ENCODE measurements around the gene STK35.

Gene STK35

DNA sequence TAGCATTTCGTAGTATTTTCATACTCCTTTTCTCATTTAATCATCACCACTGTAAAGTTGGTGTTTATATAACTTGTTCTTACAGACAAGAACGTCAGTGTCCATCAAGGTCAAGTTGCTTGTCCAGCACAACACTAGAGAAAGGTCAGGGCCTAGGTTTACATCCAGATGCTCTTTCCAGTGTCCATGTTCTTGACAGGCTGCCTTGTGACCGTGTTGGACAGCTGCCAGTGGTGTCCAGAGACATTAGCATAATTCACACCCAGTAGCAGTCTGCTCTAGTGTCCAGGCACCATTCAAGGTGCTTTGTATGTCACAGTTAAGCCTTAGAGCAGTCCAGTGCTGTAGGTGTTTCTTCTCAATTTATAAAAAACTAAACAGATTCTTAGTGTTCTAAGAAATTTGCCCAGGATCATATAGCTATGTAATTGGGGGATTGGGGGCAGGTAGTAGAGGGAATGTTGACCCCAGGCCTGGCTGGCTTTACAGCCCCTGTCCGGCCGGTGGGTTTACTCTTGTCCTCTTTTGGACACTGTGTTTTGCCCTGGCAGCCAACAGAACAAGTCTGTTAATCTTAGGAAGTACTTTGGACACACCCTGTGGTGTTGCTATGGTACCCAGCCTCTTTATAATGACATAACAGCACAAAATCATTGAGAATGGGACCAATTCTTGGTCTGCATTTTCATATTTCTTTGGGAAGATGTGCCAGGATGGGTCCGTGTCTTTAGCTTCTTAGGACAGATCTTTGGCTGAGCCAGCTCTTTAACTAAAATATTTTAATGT lies 8.0 kb downstream of the STK35 start:
- H3K4me3 ChIP-seq (ENCODE audit: low read length), result no peak overlapping the region
- H3K36me3 ChIP-seq (ENCODE audit: insufficient read depth, low read length), result peaks cover 10% of the 10 kb centered on the region
- peaks cover 20% of the 10 kb centered on the region for H3K4me1 ChIP-seq (ENCODE audit: control insufficient read depth, insufficient read depth, low read length)
- no peaks in the 10 kb centered on the region for H3K27me3 ChIP-seq (ENCODE audit: control insufficient read depth, insufficient read depth, low read length)
- no peak overlapping the region for H3K9ac ChIP-seq (ENCODE audit: low read depth, low read length)
- peak overlapping the region; percentile 20 for H3K4me2 ChIP-seq (ENCODE audit: low read length)
- no peaks in the 10 kb centered on the region for H3K9me3 ChIP-seq (replicated peaks; ENCODE audit: low read length)

DNA sequence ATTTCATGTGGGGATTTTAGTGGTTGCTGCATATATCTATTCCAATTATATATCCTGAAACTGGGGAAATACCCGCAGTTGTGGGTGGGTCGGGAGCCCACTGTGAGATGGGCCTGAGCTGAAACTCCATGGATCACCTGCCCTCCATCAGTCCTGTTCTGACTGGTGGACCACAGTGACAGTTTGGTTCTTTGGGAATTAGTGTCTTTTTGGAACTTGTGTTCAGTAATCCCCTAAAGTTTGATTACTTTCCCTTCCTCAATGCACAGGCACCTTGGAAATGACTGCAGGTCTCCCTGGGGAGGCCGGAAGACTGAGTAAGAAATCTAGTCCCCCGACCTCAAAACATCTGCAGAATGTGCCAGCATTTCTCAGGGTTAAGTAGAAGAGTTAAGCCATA lies 11.3 kb downstream of the STK35 start:
- H3K9ac ChIP-seq (ENCODE audit: low read depth, low read length), result no peak overlapping the region
- no peak overlapping the region for H3K4me3 ChIP-seq (ENCODE audit: low read length)
- H3K9me3 ChIP-seq (replicated peaks; ENCODE audit: low read length), result no peaks in the 10 kb centered on the region
- H3K27me3 ChIP-seq (ENCODE audit: control insufficient read depth, insufficient read depth, low read length), result no peaks in the 10 kb centered on the region
- peaks cover 16% of the 10 kb centered on the region for H3K4me1 ChIP-seq (ENCODE audit: control insufficient read depth, insufficient read depth, low read length)
- peaks cover 20% of the 10 kb centered on the region for H3K36me3 ChIP-seq (ENCODE audit: insufficient read depth, low read length)
- no peak overlapping the region for H3K4me2 ChIP-seq (ENCODE audit: low read length)

DNA sequence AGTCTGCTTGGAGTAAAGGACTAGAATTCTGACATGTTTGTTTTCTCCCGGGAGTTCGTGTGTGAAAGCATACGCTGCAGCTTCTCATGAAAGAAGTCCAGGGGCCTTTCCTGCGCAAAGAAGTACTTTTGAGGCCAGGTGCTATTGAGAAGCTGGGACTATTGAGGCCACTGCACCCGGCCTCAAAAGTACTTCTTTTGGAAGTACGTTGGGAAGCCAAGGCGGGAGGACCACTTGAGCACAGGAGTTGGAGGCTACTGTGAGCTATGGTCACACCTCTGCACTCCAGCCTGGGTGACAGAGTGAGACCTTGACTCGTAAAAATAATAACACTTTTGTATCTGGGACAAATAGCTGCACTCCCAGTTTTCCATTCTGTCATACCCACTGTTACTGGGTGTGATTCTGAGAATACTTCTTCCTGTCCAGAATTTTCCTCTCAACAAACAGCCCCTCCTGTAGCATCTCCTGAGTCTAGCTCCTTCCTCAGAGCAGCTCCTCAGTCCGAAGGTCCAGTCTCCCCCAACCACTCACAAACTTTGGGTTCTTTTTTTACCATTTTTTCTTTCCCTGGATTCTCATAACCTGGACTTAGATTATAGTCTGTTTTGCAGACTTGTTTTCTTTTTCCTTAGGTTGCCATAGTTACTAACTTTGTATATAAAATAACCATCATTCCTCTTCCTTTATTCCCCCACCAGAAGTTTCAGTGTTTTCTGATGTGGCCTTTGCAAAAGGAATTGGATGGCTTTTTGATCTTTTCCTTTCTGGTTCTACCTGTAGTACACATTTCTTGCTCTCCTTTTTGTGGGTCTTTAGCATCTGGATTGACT lies 12.7 kb downstream of the STK35 start:
- no peaks in the 10 kb centered on the region for H3K27me3 ChIP-seq (ENCODE audit: control insufficient read depth, insufficient read depth, low read length)
- H3K36me3 ChIP-seq (ENCODE audit: insufficient read depth, low read length), result peaks cover 22% of the 10 kb centered on the region
- peaks cover 8% of the 10 kb centered on the region for H3K4me1 ChIP-seq (ENCODE audit: control insufficient read depth, insufficient read depth, low read length)
- H3K9me3 ChIP-seq (replicated peaks; ENCODE audit: low read length), result no peaks in the 10 kb centered on the region
- no peak overlapping the region for H3K4me2 ChIP-seq (ENCODE audit: low read length)
- H3K4me3 ChIP-seq (ENCODE audit: low read length), result no peak overlapping the region
- H3K9ac ChIP-seq (ENCODE audit: low read depth, low read length), result no peak overlapping the region

DNA sequence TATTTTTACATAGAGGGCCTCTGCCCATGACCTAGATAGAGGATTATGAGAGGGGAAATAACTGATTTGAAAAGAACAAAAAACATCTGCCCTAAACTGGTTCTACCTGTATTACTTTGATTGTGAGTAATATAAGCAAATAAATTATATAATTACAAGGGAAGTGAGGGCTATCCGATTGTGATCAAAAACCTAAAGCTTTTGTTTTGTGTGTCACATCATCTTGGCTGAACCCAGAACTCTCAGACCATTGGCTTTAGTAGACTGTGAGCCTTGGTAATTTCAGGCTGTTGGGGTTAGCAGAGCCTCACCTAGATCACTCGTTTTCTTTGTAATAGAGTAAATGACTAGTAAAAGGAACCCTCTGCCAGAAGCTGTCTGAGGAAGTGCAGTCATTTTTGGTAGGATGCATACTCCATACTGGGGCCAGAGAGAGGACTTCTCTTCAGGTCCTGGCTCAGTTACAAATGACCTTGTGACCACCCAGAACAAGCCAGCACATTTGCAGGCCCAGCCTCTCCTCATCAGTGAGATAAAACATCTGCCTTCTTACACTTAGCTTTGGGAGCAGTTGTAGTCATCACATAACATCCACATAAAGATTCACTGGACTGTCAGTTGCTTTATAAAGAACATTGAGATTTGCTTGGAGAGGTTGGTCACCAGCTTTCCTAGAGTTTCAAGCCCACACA lies 13.5 kb downstream of the STK35 start:
- peaks cover 29% of the 10 kb centered on the region for H3K36me3 ChIP-seq (ENCODE audit: insufficient read depth, low read length)
- H3K9ac ChIP-seq (ENCODE audit: low read depth, low read length), result no peak overlapping the region
- no peak overlapping the region for H3K4me3 ChIP-seq (ENCODE audit: low read length)
- no peaks in the 10 kb centered on the region for H3K27me3 ChIP-seq (ENCODE audit: control insufficient read depth, insufficient read depth, low read length)
- no peak overlapping the region for H3K4me2 ChIP-seq (ENCODE audit: low read length)
- peaks cover under 1% of the 10 kb centered on the region for H3K4me1 ChIP-seq (ENCODE audit: control insufficient read depth, insufficient read depth, low read length)
- no peaks in the 10 kb centered on the region for H3K9me3 ChIP-seq (replicated peaks; ENCODE audit: low read length)

DNA sequence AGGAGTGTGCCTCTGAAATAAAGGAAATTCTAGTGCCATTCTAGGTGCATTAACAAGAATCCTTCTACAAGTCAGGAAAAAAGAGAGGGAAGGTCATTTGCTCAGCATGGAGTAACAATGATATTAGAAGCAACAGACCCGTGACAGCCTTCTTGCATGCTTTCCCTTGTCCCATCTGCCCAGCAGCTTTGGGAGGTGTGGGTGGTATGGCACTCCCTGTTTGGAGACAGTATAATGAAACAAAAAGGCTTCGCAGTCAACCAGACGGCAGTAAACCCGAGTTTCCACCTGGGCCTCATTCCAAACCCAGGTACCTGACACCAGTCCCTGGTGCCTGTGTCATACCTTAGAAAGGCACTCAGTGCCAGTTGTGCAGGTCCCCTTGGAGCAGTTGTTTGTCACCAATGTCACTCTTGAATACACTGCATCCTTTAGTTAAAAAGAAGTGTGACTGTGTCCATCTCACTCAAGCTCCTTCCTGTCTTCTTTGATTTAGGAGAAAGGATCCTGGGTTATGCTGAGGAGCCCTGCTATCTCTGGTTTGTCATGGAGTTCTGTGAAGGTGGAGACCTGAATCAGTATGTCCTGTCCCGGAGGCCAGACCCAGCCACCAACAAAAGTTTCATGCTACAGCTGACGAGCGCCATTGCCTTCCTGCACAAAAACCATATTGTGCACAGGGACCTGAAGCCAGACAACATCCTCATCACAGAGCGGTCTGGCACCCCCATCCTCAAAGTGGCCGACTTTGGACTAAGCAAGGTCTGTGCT lies 14.7 kb downstream of the STK35 start:
- Histone ChIP-seq H3K36me3 (ENCODE audit: insufficient read depth, low read length) (peaks cover 29% of the 10 kb centered on the region), H3K9ac (ENCODE audit: low read depth, low read length) (no peak overlapping the region), H3K4me1 (ENCODE audit: control insufficient read depth, insufficient read depth, low read length) (no peaks in the 10 kb centered on the region), H3K9me3 (replicated peaks; ENCODE audit: low read length) (no peaks in the 10 kb centered on the region), H3K4me3 (ENCODE audit: low read length) (no peak overlapping the region), H3K27me3 (ENCODE audit: control insufficient read depth, insufficient read depth, low read length) (no peaks in the 10 kb centered on the region), H3K4me2 (ENCODE audit: low read length) (no peak overlapping the region)

DNA sequence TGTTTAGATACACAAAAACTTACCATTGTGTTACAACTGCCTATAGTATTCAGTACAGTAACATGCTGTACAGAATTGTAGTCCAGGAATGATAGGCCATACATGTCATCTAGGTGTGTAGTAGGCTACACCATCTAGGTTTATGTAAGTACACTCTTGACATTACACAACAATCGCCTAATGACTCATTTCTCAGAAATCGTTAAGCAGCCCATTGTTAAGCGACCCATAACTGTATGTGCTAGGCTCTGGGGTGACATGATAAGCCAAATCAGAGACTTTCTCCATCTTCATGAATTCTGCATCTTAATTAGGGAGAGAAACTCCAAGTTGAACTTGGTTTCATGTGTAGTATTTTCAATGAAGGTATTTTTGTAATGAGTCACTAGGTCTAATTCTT lies 17.2 kb downstream of the STK35 start:
- Histone ChIP-seq H3K9me3 (replicated peaks; ENCODE audit: low read length) (no peaks in the 10 kb centered on the region), H3K9ac (ENCODE audit: low read depth, low read length) (no peak overlapping the region), H3K4me2 (ENCODE audit: low read length) (no peak overlapping the region), H3K4me1 (ENCODE audit: control insufficient read depth, insufficient read depth, low read length) (peaks cover 7% of the 10 kb centered on the region), H3K36me3 (ENCODE audit: insufficient read depth, low read length) (peaks cover 29% of the 10 kb centered on the region), H3K4me3 (ENCODE audit: low read length) (no peak overlapping the region), H3K27me3 (ENCODE audit: control insufficient read depth, insufficient read depth, low read length) (no peaks in the 10 kb centered on the region)

DNA sequence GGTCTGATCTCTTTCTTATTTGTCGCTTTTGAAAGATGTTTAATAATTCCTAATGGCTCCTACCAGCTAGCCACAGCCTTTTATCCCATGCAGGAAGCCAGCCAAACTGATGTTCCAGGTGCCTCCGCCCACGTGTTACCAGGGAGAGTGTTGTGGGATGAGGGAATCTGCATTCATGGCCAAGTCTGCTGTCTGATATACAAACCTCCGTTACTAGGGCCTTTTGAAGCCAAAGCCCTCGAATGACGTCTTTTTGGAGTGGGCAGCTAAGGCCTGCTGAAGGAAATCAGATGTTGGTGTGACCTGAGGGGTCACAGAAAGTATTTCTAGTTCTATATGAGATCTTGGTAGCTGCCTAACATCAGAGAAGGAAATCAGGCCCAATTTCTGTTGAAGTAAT lies 21.3 kb downstream of the STK35 start:
- H3K9ac ChIP-seq (ENCODE audit: low read depth, low read length), result no peak overlapping the region
- H3K36me3 ChIP-seq (ENCODE audit: insufficient read depth, low read length), result peaks cover 9% of the 10 kb centered on the region
- H3K4me1 ChIP-seq (ENCODE audit: control insufficient read depth, insufficient read depth, low read length), result peaks cover 7% of the 10 kb centered on the region
- H3K4me3 ChIP-seq (ENCODE audit: low read length), result no peak overlapping the region
- no peaks in the 10 kb centered on the region for H3K9me3 ChIP-seq (replicated peaks; ENCODE audit: low read length)
- H3K27me3 ChIP-seq (ENCODE audit: control insufficient read depth, insufficient read depth, low read length), result no peaks in the 10 kb centered on the region
- no peak overlapping the region for H3K4me2 ChIP-seq (ENCODE audit: low read length)

DNA sequence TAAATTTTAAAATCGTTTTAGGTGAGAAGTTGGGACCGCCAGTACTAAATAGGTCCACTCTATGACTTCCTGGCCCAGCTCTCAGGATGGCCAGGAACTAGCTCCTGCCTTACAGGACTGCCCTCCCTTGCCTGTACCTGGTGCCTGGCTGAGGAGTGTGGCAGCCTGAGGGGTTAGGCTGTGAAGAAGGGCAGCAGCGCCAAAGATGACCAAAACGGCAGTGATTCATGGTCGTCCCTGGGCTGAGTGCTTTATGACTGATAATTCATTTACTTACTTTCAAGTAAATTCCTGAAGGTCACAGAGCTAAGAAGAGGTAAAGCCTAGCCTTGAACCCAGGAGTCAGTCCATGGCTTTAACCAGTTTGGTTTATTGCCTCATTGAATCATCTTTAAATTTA lies 22.1 kb downstream of the STK35 start:
- Histone ChIP-seq H3K9ac (ENCODE audit: low read depth, low read length) (no peak overlapping the region), H3K9me3 (replicated peaks; ENCODE audit: low read length) (no peaks in the 10 kb centered on the region), H3K27me3 (ENCODE audit: control insufficient read depth, insufficient read depth, low read length) (no peaks in the 10 kb centered on the region), H3K4me2 (ENCODE audit: low read length) (no peak overlapping the region), H3K4me3 (ENCODE audit: low read length) (no peak overlapping the region), H3K36me3 (ENCODE audit: insufficient read depth, low read length) (peaks cover 6% of the 10 kb centered on the region), H3K4me1 (ENCODE audit: control insufficient read depth, insufficient read depth, low read length) (peaks cover 7% of the 10 kb centered on the region)

DNA sequence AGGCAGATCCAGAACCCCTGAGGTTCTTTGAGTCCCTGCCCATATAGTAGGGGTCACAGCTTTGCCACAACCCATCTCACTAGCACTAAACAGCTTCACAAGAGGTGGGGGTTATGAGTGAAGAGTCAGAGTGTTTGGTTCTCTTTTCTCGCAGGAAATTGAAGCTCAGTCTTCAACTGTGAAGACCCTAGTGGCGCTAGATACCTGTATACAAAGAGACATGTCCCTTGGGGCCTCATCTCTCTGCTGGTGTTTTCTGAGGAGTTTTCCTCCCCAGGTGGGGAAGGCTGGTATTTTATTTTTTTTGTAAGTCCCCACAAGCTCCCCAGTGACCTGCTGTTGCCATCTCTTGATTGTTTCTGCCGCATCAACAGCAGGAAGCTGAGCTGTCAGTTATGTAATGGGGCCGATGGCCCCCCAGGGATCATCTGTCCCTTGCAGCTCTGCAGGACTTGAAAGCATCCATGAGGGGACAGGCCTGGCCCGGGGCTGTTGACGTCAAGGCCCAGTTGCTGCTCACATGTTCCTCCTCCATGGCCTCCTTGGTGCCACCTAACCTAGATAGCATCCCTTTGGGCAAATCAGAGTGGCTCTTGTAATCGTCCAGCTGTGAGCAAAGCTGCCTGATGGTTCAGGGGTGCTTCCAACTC lies 23.1 kb downstream of the STK35 start:
- Histone ChIP-seq H3K9me3 (replicated peaks; ENCODE audit: low read length) (no peaks in the 10 kb centered on the region), H3K36me3 (ENCODE audit: insufficient read depth, low read length) (peaks cover 3% of the 10 kb centered on the region), H3K4me1 (ENCODE audit: control insufficient read depth, insufficient read depth, low read length) (peaks cover 7% of the 10 kb centered on the region), H3K4me2 (ENCODE audit: low read length) (no peak overlapping the region), H3K27me3 (ENCODE audit: control insufficient read depth, insufficient read depth, low read length) (no peaks in the 10 kb centered on the region), H3K9ac (ENCODE audit: low read depth, low read length) (no peak overlapping the region), H3K4me3 (ENCODE audit: low read length) (no peak overlapping the region)

DNA sequence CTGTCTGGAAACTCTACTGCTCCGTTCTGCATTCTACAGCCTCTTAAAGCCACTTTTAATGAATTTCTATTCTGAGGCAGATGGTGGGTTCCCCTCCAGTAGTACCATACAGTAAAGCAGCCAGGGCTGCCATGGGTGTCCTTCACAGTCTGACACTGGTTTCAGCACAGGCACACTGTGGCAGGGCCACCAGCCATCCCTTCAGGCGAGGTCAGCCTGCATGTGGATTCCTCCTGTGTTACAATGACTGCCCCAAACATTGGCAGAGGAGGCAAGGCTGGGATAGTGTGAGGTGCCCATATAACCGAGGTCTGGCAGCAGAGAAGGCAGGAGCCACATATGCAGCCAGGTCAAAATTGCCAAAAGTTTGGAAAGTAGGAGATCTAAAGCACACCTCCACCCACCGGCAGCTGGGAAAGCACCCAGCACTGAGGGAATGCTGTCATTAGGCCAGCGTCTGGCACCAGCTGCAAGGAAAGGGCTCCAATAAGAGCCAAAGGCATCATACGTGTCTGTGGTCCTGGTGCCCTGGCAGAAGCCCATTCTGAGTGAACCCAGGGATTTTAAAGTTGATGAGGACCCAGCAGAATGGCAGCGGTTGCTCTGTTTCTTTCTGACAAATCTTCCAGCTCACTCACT lies 24.0 kb downstream of the STK35 start:
- Histone ChIP-seq H3K27me3 (ENCODE audit: control insufficient read depth, insufficient read depth, low read length) (no peaks in the 10 kb centered on the region), H3K4me3 (ENCODE audit: low read length) (no peak overlapping the region), H3K4me1 (ENCODE audit: control insufficient read depth, insufficient read depth, low read length) (peaks cover 7% of the 10 kb centered on the region), H3K36me3 (ENCODE audit: insufficient read depth, low read length) (no peaks in the 10 kb centered on the region), H3K4me2 (ENCODE audit: low read length) (no peak overlapping the region), H3K9me3 (replicated peaks; ENCODE audit: low read length) (no peaks in the 10 kb centered on the region), H3K9ac (ENCODE audit: low read depth, low read length) (no peak overlapping the region)
